Mesendoderm (in vitro differentiated cells): ENCODE data around the gene ALB.
"Not testable (repeated sequence)": the region's sequence is repeated elsewhere in the genome, so short reads cannot be mapped to it uniquely, and the experiment has no call there.

Source experiments
- DNase-seq: peaks from one replicate; pipeline ENCODE4 v3.0.0; 2013
- H2AK5ac ChIP-seq: 2 replicates; pipeline ENCODE4 v1.6.1; 2013; ENCODE audit warnings: low read length, inconsistent platforms
- H2BK120ac ChIP-seq: 2 replicates; pipeline ENCODE4 v1.6.1; 2013; ENCODE audit warnings: low read depth, mild to moderate bottlenecking, low read length, moderate library complexity, mixed read lengths
- H2BK15ac ChIP-seq: replicated peaks from 2 replicates; pipeline ENCODE4 v1.6.1; 2013; ENCODE audit warnings: low read depth, mild to moderate bottlenecking, moderate library complexity
- H2BK5ac ChIP-seq: 2 replicates; pipeline ENCODE4 v1.6.1; 2013; ENCODE audit warnings: low read length, inconsistent platforms
- H3K18ac ChIP-seq: 2 replicates; pipeline ENCODE4 v1.6.1; 2013; ENCODE audit warnings: mild to moderate bottlenecking, low read length, mixed read lengths
- H3K23ac ChIP-seq: one replicate; pipeline ENCODE4 v1.6.1; 2013; ENCODE audit warnings: low read length
- H3K27ac ChIP-seq: 2 replicates; pipeline ENCODE4 v1.5.1; 2013; ENCODE audit warnings: low read depth, mild to moderate bottlenecking, inconsistent platforms, low read length, moderate library complexity
- H3K27me3 ChIP-seq: 2 replicates; pipeline ENCODE4 v1.6.1; 2013; ENCODE audit warnings: low read length, control low read depth, mild to moderate bottlenecking, inconsistent platforms; ENCODE audit not compliant: insufficient read depth, poor library complexity
- H3K36me3 ChIP-seq: 2 replicates; pipeline ENCODE4 v1.6.1; 2013; ENCODE audit warnings: low read length, inconsistent platforms; ENCODE audit not compliant: control insufficient read depth, insufficient read depth
- H3K4ac ChIP-seq: one replicate; pipeline ENCODE4 v1.6.1; 2013; ENCODE audit warnings: low read depth, mild to moderate bottlenecking, low read length, moderate library complexity
- H3K4me1 ChIP-seq: 2 replicates; pipeline ENCODE4 v1.6.1; 2013; ENCODE audit warnings: low read depth, low read length, inconsistent platforms; ENCODE audit not compliant: control insufficient read depth
- H3K4me2 ChIP-seq: 2 replicates; pipeline ENCODE4 v1.6.1; 2013; ENCODE audit warnings: low read length
- H3K4me3 ChIP-seq: 2 replicates; pipeline ENCODE4 v1.5.1; 2013; ENCODE audit warnings: mild to moderate bottlenecking, low read length
- H3K56ac ChIP-seq: one replicate; pipeline ENCODE4 v1.6.1; 2013; ENCODE audit warnings: low read length
- H3K79me1 ChIP-seq: 2 replicates; pipeline ENCODE4 v1.6.1; 2013; ENCODE audit warnings: low read length, inconsistent platforms
- H3K79me2 ChIP-seq: 2 replicates; pipeline ENCODE4 v1.6.1; 2013; ENCODE audit warnings: mild to moderate bottlenecking, low read length; ENCODE audit not compliant: control insufficient read depth, insufficient read depth
- H3K9ac ChIP-seq: 2 replicates; pipeline ENCODE4 v1.6.1; 2013; ENCODE audit warnings: low read length, inconsistent platforms
- H4K5ac ChIP-seq: one replicate; pipeline ENCODE4 v1.6.1; 2013; ENCODE audit warnings: low read length
- H4K8ac ChIP-seq: one replicate; pipeline ENCODE4 v1.6.1; 2013; ENCODE audit warnings: low read depth, mild to moderate bottlenecking, control low read depth, low read length, moderate library complexity
- WGBS: extraction: QIAGEN DNeasy Blood & Tissue Kit; methylation state at CpG from one replicate; pipeline ENCODE4 v1.1.7; 2013; ENCODE audit warnings: low lambda C conversion rate, missing lambda C conversion rate; ENCODE audit not compliant: insufficient coverage; ENCODE audit errors: extremely low coverage; 5-methylcytosine and 5-hydroxymethylcytosine counted together

ALB gene

DNA sequence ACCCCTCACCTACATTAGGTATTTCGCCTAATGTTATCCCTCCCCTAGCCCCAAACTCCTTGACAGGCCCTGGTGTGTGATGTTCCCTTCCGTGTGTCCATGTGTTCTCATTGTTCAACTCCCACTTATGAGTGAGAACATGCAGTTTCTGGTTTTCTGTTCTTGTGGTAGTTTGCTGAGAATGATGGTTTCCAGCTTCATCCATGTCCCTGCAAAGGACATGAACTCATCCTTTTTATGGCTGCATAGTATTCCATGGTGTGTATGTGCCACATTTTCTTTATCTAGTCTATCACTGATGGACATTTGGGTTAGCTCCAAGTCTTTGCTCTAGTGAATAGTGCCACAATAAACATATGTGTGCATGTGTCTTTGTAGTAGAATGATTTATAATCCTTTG, 14.4 kb upstream of the ALB start:
- not testable (repeated sequence) for H3K23ac ChIP-seq, H2BK120ac ChIP-seq, H3K4me3 ChIP-seq, H3K79me1 ChIP-seq, H3K27ac ChIP-seq, H3K27me3 ChIP-seq, H3K36me3 ChIP-seq, H4K8ac ChIP-seq, H3K18ac ChIP-seq, H3K9ac ChIP-seq, H2AK5ac ChIP-seq, H3K4me1 ChIP-seq, H3K79me2 ChIP-seq, H3K56ac ChIP-seq, H2BK5ac ChIP-seq, H4K5ac ChIP-seq, H2BK15ac ChIP-seq, DNase-seq, H3K4me2 ChIP-seq, H3K4ac ChIP-seq
- WGBS, result no CpG with 5 or more reads among the region's 2 CpGs

DNA sequence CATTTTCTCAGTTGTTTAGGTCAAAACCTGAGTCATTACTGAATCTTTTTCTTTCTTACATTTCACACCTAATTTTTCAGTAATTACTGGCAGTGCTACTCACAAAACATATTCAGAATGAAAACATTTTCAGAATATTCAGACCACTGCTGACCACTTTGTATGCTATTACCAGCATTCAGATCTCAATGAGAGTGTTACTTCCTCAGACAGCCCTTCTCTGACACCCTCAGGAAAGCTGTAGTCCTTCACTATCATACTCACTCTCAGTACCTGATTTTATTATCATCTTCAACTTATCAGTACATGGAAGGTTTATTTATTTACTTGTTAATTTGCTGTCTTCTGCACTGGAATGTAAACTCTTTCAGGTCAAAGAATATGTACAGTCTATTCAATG, 12.3 kb upstream of the ALB start:
- no peaks in the 10 kb centered on the region for H3K4me1 ChIP-seq
- H4K5ac ChIP-seq, result no peak overlapping the region
- no peak overlapping the region for H2BK120ac ChIP-seq
- H3K36me3 ChIP-seq, result no peaks in the 10 kb centered on the region
- H3K56ac ChIP-seq, result no peak overlapping the region
- no peak overlapping the region for H2AK5ac ChIP-seq
- H3K79me2 ChIP-seq, result no peaks in the 10 kb centered on the region
- no peak overlapping the region for H3K4ac ChIP-seq
- H3K27ac ChIP-seq, result no peak overlapping the region
- no peak overlapping the region for H3K9ac ChIP-seq
- no peaks in the 10 kb centered on the region for H3K79me1 ChIP-seq
- no peak overlapping the region for H2BK5ac ChIP-seq
- peak overlapping the region; percentile 36 for H2BK15ac ChIP-seq
- H4K8ac ChIP-seq, result no peak overlapping the region
- H3K27me3 ChIP-seq, result no peaks in the 10 kb centered on the region
- no peak overlapping the region for H3K18ac ChIP-seq
- no peak overlapping the region for H3K23ac ChIP-seq
- H3K4me2 ChIP-seq, result no peak overlapping the region
- H3K4me3 ChIP-seq, result no peak overlapping the region
- DNase-seq, result no peak

DNA sequence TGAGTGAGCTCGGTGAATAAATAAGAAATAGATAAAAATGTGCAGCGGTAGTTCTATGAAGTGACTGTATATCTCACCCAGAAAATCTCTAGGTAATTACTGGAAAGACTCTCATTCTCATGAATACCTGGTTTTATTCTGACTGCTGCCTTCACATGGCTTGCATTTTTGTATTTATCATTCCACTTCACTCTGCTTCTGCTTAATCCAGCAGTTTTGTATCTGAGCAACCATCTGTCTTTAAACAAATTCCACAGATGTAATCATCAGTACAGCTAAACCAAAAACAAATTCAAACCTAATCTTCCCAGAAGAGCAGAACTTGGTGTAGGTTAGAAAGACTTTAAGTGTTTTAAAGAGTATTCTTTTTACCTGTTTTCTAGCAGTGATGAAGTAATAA, 11.2 kb upstream of the ALB start:
- Histone ChIP-seq H3K79me1 (no peaks in the 10 kb centered on the region), H3K23ac (no peak overlapping the region), H4K5ac (no peak overlapping the region), H3K9ac (no peak overlapping the region), H3K27me3 (no peaks in the 10 kb centered on the region), H3K4me2 (no peak overlapping the region), H3K79me2 (no peaks in the 10 kb centered on the region), H2BK120ac (no peak overlapping the region), H3K4me3 (no peak overlapping the region), H3K27ac (no peak overlapping the region), H3K18ac (no peak overlapping the region), H2AK5ac (no peak overlapping the region), H4K8ac (no peak overlapping the region), H2BK15ac (no peak overlapping the region), H3K4ac (no peak overlapping the region), H3K56ac (no peak overlapping the region), H3K36me3 (no peaks in the 10 kb centered on the region), H3K4me1 (no peaks in the 10 kb centered on the region), H2BK5ac (no peak overlapping the region)
- DNase-seq, result no peak
- no CpG with 5 or more reads among the region's 2 CpGs for WGBS

DNA sequence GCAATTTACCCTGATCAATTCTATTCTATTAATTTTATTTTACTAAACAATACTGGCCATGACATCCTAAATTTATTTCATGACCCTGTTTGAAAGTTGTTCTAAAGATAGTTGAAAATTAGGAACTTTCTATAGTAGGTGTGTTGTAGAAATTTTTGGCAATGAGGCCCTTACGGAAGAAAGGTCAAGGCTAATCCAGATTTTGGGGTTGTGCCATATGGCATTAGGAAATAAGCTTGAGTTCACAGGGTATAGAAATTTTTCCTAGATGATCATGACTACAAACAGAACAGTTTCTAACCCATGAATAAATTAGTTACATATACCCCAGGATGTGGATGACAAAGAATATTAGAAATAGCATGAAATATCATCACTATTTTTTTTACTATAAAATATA, 7.8 kb upstream of the ALB start:
- H3K4me2 ChIP-seq, result no peak overlapping the region
- no peak overlapping the region for H3K27ac ChIP-seq
- H4K5ac ChIP-seq, result no peak overlapping the region
- H3K79me1 ChIP-seq, result no peaks in the 10 kb centered on the region
- no peak for DNase-seq
- no peak overlapping the region for H3K4ac ChIP-seq
- no peak overlapping the region for H2BK5ac ChIP-seq
- H3K4me3 ChIP-seq, result no peak overlapping the region
- H3K4me1 ChIP-seq, result no peaks in the 10 kb centered on the region
- H2BK15ac ChIP-seq, result no peak overlapping the region
- WGBS, result no CpG with 5 or more reads among the region's 1 CpG
- H2BK120ac ChIP-seq, result no peak overlapping the region
- H3K56ac ChIP-seq, result no peak overlapping the region
- H3K18ac ChIP-seq, result no peak overlapping the region
- H3K9ac ChIP-seq, result no peak overlapping the region
- no peaks in the 10 kb centered on the region for H3K27me3 ChIP-seq
- no peak overlapping the region for H2AK5ac ChIP-seq
- H3K79me2 ChIP-seq, result no peaks in the 10 kb centered on the region
- no peak overlapping the region for H4K8ac ChIP-seq
- H3K23ac ChIP-seq, result no peak overlapping the region
- no peaks in the 10 kb centered on the region for H3K36me3 ChIP-seq

DNA sequence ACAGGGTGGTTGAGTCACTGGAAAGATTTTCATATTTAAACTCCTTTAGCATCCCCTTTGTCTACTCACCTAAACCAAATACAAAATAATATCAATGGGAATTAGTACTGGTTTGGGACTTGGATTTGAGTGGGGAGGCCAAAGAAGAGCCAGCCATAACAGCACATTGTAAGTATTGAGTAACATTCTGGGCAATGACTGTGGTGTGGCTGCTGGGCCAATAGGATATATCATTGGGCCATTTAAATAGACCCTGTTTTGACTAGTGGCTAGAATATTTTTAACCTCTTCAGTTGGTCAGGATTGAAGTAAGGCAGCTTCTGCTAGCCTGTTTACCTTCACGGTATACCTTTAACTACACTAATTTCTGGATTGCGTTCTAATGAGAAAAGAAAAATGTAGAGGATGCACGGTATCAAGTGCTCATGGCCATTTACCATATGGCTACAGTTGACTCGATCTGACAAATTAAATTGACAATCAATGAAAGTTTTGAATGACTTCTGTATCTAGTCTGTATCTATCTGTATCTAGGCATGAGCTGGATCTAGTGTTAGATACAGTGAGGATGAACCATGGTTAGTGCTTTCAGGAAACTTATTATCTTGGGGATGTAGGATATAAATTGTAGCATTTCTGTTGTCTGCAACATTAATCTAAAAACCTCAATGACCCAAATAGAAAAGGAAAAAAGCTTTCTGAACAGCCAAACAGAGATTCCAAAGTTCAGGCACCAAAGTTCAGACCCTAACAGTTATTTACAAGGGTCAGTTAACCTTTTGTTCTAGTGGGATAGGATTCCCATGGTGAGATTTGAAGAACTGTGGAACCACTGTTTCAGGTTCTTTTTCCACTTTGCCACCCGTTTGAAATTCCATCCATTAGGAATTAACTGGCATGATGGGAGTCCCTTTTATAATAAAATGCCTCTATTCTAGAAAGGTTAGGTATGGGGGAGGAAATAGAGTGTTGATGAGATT, 6.8 kb upstream of the ALB start:
- no peaks in the 10 kb centered on the region for H3K79me1 ChIP-seq
- no peak overlapping the region for H2AK5ac ChIP-seq
- DNase-seq, result no peak
- H4K5ac ChIP-seq, result no peak overlapping the region
- no peak overlapping the region for H3K9ac ChIP-seq
- no peak overlapping the region for H2BK15ac ChIP-seq
- no peak overlapping the region for H3K4ac ChIP-seq
- no peak overlapping the region for H3K56ac ChIP-seq
- no peaks in the 10 kb centered on the region for H3K36me3 ChIP-seq
- H4K8ac ChIP-seq, result no peak overlapping the region
- no peak overlapping the region for H3K4me2 ChIP-seq
- H3K18ac ChIP-seq, result no peak overlapping the region
- H3K4me1 ChIP-seq, result no peaks in the 10 kb centered on the region
- H3K23ac ChIP-seq, result no peak overlapping the region
- H3K27ac ChIP-seq, result no peak overlapping the region
- H3K4me3 ChIP-seq, result no peak overlapping the region
- H2BK120ac ChIP-seq, result no peak overlapping the region
- no CpG with 5 or more reads among the region's 5 CpGs for WGBS
- H2BK5ac ChIP-seq, result no peak overlapping the region
- H3K79me2 ChIP-seq, result no peaks in the 10 kb centered on the region
- H3K27me3 ChIP-seq, result no peaks in the 10 kb centered on the region

DNA sequence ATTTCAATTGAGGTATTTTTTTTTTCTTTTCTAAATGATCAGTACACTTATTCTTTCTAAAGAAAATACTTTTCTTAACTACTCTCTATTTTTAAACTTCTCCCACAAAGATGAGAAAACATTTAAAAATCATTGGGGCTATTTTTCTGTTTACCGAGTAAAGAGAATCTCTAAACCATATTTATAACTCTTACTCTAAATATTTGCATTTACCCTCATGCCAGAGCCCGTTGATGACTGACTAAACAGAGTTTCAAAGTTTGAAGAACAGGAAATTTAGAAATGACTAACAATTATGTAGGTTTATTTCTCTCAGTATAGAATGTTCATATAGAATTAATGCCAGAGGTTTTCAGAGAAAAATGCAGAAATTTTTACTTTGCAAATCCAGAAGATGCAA, 2.7 kb upstream of the ALB start:
- no CpG with 5 or more reads among the region's 2 CpGs for WGBS
- H3K18ac ChIP-seq, result no peak overlapping the region
- no peaks in the 10 kb centered on the region for H3K79me1 ChIP-seq

More for the DNA sequence above, 2.7 kb upstream of the ALB start:
- Histone ChIP-seq H4K8ac (no peak overlapping the region), H2BK120ac (no peak overlapping the region), H3K27me3 (no peaks in the 10 kb centered on the region), H2AK5ac (no peak overlapping the region), H3K56ac (no peak overlapping the region), H3K4ac (no peak overlapping the region), H3K27ac (no peak overlapping the region), H2BK15ac (no peak overlapping the region), H3K4me1 (no peaks in the 10 kb centered on the region), H3K4me2 (no peak overlapping the region), H4K5ac (no peak overlapping the region), H3K36me3 (no peaks in the 10 kb centered on the region), H2BK5ac (no peak overlapping the region), H3K23ac (no peak overlapping the region), H3K9ac (no peak overlapping the region), H3K4me3 (no peak overlapping the region), H3K79me2 (no peaks in the 10 kb centered on the region)
- no peak for DNase-seq
